Limb (tissue), 2 donors: ENCODE results near the gene MTCL3.
A peak's percentile ranks its signal among the peaks of the same experiment; 100 is the strongest.

ENCODE experiments used
- DNase-seq, 2 donors: peaks; one replicate each; pipeline ENCODE4 v3.0.0-alpha.2; 2016; ENCODE audit errors: extremely low spot score in 2 of 2

Gene MTCL3

DNA sequence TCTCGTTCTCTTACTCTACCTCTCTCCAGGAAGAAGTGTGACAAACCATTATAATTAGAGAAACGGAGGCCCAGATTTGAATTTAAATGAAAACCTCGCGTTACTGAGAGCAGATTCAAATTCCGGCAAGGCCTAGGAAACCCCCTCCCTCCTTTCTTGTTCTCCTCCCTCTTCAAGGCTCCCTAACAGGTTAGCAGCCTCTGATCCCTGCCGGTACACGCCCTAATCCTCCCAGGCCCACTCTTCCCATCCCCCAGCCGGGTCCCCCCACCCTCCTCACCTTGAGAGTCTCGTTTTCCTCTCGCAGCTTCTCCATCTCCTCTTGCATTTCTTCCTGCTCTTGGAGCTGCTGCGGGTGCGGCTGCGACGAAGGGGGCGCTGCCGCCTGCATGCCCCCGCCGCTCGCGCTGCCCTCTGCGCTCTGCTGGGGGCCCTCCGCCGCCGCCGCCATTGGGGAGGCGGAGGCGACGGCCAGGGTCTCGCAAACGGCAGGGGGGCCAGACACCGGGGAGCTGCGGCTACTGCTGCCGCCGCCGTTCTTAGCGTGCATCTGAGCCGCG is 3.8 kb downstream of the MTCL3 start:
- no peak for DNase-seq

- DNase-seq: peak in 1 of 2 donors; percentile 65
These were observed 4.3 kb downstream of the MTCL3 start for GRCh38 chr6:127514773-127515227.

- DNase-seq: no peak
These were observed 4.9 kb downstream of the MTCL3 start for GRCh38 chr6:127514179-127514772.

DNA sequence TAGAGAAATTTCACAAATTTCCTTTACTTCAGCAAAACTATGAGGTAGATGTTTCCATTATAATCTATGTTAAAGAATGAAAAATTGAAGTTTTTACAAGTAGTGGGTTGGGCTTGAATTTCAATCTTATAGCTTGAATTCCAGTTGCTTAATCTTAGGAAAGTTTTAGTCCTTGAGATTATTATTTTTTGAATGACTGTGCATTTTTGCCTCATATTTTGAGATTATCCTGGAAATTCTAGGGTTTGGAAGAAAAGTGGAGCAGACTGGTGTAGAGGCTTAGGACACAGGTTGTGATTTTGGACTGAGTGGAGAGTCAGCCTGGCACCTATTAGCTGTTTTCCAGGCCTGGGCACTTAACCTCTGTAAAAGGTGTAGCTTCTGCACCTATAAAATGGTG is 5.7 kb downstream of the MTCL3 start:
- DNase-seq: no peak

GRCh38 chr6:127510876-127511275 is 8.3 kb downstream of the MTCL3 start:
- no peak for DNase-seq

- DNase-seq: no peak
These were observed 12.2 kb downstream of the MTCL3 start for GRCh38 chr6:127506894-127507293.

- DNase-seq: no peak
These were observed 16.1 kb downstream of the MTCL3 start for GRCh38 chr6:127503022-127503421.

DNA sequence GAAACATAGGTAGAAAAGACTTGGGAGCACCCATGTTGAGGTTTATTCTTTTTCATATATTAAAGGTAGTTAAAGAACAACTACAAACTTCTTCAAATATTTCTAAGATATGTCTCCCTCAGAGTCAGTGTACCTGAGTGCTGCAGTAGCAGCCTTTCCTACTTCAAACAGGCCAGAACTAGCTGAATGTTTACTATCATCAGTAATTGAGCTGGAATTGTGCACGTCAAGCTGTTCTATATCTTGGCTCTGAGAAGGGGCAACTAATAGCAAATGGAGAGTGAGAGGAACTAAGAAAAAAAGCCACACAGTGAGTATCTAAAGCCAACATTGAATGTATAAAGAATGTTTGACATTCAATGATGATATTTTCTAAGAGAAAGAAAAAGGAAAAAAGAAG is 21.7 kb downstream of the MTCL3 start:
- DNase-seq: no peak

DNA sequence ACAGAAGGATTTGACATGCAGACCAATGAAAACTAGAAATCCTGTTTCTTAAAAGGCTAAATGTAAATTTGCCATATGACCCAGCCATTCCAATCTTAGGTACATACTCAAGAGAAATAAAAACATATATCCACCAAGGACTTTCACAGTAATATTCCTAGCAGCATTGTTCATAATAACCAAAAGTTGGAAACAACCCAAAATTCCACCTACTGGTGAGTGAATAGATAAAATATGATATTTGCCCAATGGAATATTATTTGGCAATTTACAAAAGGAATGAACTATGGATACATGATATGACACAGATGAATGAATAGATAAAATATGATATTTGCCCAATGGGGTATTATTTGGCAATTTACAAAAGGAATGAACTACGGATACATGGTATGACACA is 22.7 kb downstream of the MTCL3 start:
- DNase-seq: no peak

DNA sequence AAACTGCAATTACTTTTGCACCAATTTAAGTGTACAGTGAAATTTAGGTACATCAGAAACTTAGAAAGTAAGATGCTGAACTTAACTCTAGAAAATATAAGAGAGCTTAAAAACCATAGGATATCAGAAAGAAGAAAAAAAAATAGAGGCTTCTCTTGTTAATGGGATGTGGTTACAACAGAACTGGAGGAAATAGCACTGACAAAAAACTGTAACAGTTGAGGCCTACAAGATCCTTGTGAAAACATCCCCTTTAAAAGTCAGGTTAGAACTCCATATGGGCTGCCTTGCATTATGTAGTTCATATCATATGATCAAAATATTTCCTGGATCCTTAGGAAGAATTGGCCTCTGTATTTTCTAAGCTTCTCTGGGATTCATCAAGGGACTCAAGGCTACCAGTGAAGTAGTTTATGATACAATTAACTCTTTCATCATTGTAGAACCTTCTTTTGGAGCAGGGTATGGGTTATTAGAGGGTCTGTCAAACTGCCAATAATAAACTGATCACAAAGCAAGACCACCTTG is 24.8 kb downstream of the MTCL3 start:
- no peak for DNase-seq

DNA sequence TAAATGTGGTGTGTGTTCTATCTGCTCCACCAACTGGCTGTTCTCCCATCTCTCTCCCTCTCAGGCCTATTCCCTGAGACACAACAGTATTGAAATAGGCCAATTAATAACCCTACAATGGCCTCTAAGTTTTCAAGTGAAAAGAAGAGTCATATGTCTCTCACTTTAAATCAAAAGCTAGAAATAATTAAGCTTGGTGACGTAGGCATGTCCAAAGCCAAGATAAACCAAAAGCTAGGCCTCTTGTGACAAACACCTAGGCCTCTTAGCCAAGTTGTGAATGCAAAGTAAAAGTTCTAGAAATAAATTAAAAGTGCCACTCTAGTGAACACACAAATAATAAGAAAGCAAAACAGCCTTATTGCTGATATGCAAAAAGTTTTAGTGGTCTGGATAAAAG is 29.9 kb downstream of the MTCL3 start:
- no peak for DNase-seq

GRCh38 chr6:127486934-127487333 is 32.2 kb downstream of the MTCL3 start:
- DNase-seq: no peak

GRCh38 chr6:127484212-127484863 is 34.8 kb downstream of the MTCL3 start:
- no peak for DNase-seq

DNA sequence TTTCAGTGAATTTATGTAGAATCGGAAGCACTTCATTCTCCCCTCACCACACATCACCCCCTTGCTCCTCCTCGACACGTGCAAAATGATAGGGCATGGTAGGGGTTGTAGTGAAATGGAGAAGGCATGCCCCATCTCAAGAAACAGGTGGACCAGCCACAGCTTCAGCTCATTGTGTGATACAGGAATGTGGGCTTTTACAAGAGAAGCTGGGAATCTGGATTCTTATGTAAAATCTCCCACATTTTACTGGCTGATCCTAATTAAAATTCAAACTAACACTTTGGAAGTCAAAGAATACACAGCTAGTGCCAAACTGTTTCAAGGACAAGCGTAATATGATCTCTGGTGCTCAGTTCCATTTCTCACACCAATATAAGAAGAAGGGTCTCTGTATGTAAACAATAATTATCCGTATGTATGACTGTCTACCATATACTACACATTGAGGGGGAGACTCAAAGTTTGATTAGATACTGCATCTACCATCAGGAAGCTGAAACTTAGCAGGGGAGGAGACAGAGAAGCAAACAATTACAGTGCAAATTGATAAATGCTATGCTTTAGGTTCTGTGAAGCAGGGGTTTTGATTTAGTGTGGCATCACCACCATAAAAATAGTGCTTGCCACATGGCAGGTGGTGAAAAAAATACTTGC is 35.6 kb downstream of the MTCL3 start:
- no peak for DNase-seq

- DNase-seq: no peak
These were observed 36.8 kb downstream of the MTCL3 start for GRCh38 chr6:127482325-127482724.

- no peak for DNase-seq
These were observed 37.5 kb downstream of the MTCL3 start for GRCh38 chr6:127481628-127482027.

GRCh38 chr6:127481111-127481510 is 38.0 kb downstream of the MTCL3 start:
- no peak for DNase-seq

DNA sequence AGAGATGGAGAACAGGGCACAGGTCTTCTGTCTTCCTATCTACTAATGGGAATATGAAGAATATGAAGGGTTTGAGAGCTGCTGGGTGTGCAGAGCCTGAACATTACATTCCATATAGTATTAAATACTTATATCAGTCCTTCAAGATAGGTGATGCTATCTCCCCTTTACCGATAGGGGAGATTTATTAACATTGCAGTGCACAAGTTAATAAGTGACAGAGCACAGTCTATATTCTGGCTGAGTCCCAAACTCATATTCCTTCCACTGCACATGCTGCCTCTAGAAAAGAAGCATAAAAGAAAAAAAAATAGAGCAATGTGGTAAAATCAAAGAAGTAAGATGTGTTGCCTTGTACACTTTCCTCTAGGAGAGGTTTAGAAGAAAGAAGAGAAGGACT is 41.5 kb downstream of the MTCL3 start:
- no peak for DNase-seq

DNA sequence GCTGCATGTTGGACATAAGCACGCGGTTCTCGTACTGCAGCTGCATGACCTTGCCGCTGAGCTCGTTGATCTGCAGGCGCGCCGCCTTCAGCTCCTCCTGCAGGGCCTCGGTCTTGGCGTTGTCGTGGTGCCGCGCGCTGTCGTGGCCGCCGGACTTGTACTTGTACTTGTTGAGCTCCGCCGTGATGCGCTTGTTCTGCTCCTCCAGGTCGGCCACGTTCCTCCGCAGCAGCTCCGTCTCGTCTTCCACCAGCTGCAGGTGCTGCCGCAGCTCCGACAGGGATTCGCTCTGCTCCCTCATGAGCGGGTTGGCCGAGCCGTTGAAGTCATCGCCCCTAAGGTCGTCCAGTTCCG is 43.3 kb downstream of the MTCL3 start:
- no peak for DNase-seq

DNA sequence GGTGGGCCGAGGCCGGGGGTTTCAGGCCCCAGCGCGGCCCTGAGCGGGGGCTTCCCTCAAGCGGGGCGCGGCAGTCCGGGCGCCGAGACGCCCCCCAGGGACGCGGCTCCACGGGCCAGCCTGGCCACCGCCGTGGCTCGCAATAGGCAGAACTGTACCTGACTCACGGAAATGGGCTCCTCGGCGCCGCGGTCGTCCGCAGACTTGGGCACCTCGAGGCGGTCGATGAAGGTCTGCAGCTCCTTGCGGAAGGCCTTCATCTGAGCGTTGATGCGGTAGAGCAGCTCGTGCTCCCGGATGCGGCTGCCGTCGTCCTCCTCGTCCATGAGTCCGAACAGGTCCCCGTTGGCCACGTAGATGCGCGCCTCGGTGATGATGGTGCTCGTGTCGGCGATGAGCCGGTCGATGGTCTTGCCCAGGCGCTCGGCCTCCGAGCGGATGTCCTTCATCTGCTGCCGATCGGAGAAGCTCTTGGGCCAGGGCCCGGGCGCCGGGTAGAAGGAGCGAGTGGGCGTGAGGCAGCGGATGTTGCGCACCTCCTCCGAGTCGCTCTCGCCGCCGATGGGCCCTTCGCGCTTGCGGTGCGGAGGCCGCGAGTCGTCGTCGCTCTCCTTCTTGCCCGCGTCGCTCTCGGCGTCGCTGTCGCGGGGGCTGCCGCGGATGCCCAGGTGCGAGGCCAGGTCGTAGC is 43.9 kb downstream of the MTCL3 start:
- DNase-seq: no peak

DNA sequence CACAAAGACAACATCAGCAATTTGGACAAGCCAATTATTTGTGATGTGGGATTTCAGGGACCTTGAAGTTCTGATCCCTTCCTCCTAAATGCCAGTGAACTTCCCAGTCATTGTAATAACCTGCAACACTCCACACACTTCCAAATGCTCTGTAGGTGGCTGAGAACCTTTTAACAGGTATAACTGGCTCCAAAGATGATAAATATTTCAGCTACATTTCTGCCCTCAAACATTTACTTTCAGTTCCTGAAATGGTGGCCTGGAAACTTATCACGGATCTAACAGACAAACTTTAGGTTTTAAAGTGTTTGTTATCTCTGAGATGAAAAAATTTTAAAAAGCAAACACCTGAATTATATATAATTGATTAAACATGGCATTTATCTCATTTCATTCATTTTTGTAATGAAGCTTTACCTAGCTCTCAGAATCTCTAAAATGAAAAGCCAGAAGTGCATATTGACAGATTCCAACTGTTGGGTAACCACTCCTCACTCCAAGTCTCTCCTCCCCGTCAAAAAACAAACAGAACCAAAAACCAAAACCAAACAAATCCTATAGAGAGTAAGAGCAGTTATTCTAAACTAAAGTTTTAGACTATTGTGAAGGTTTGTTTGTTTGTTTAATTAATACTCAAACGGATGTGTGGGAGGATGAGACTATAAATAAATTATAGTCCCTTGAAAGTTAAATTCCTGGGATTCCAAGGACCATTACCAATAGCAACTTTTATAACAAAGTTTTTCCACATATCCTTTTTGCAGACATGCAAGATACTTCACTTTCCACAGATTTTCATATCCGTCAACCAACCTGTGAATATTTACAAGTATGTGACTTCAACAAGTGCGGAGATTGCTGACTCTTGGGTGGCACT is 47.5 kb downstream of the MTCL3 start:
- DNase-seq: no peak
